ENCODE results near the gene NGEF.

NGEF gene

DNA sequence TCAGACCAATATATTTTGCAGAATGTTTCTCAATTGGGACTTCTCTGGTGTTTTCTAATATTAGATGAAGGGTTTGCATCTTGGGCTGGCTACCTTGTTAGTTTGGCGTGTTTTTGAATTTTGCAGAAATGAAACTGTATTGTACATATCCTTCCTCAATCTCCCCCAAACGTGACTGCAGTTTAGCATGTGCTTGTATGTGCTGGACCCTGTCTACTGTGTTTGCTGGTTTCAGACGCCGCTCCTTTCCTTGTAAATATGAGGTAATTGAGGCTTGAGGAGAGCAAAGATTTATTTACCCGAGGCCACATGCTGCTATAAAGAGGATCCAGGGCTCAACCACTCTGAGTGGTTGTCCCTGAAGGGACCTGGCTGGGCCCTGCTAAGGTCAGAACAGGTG lies 57.2 kb downstream of the NGEF start:
- peaks cover 6% of the 10 kb centered on the region; the same call in 1 of the 2 replicates for H3K9me3 ChIP-seq (ENCODE audit: insufficient read depth, low read length)
- TF ChIP-seq YY1 (IDR thresholded peaks at IDR 0.05; ENCODE audit: insufficient read depth, insufficient read length) (no peak), SUZ12 (IDR thresholded peaks at IDR 0.05; ENCODE audit: extremely low read depth, insufficient read depth, insufficient read length) (no peak), ZNF274 (IDR thresholded peaks at IDR 0.05; ENCODE audit: low read depth, low read length) (no peak)

GRCh38 chr2:232954691-232955090 lies 58.4 kb downstream of the NGEF start:
- no peak for DNase-seq (ENCODE audit: low read depth, low spot score)
- Histone ChIP-seq H3K9me3 (ENCODE audit: insufficient read depth, low read length) (peaks cover 6% of the 10 kb centered on the region; the same call in 1 of the 2 replicates), H3K36me3 (ENCODE audit: insufficient read depth, insufficient read length, low read length) (no peaks in the 10 kb centered on the region), H3K4me1 (ENCODE audit: insufficient read depth, insufficient read length) (no peaks in the 10 kb centered on the region), H3K9ac (ENCODE audit: insufficient read length, low read depth) (no peak overlapping the region), H3K27me3 (ENCODE audit: insufficient read depth, insufficient read length) (peaks cover 7% of the 10 kb centered on the region), H3K4me3 (ENCODE audit: insufficient read length, low read depth) (no peak overlapping the region)
- TF ChIP-seq YY1 (IDR thresholded peaks at IDR 0.05; ENCODE audit: insufficient read depth, insufficient read length) (no peak), SUZ12 (IDR thresholded peaks at IDR 0.05; ENCODE audit: extremely low read depth, insufficient read depth, insufficient read length) (no peak), ZNF274 (IDR thresholded peaks at IDR 0.05; ENCODE audit: low read depth, low read length) (no peak)

More for the DNA sequence above, 57.2 kb downstream of the NGEF start:
- H3K4me1 ChIP-seq (ENCODE audit: insufficient read depth, insufficient read length) = no peaks in the 10 kb centered on the region
- no peaks in the 10 kb centered on the region for H3K36me3 ChIP-seq (ENCODE audit: insufficient read depth, insufficient read length, low read length)
- H3K9ac ChIP-seq (ENCODE audit: insufficient read length, low read depth) = no peak overlapping the region
- H3K4me3 ChIP-seq (ENCODE audit: insufficient read length, low read depth) = no peak overlapping the region
- DNase-seq (ENCODE audit: low read depth, low spot score) = no peak
- peaks cover 6% of the 10 kb centered on the region for H3K27me3 ChIP-seq (ENCODE audit: insufficient read depth, insufficient read length)

GRCh38 chr2:232951891-232952290 lies 61.2 kb downstream of the NGEF start:
- no peak for DNase-seq (ENCODE audit: low read depth, low spot score)
- TF ChIP-seq SUZ12 (IDR thresholded peaks at IDR 0.05; ENCODE audit: extremely low read depth, insufficient read depth, insufficient read length) (no peak), YY1 (IDR thresholded peaks at IDR 0.05; ENCODE audit: insufficient read depth, insufficient read length) (no peak), ZNF274 (IDR thresholded peaks at IDR 0.05; ENCODE audit: low read depth, low read length) (no peak)
- H3K4me1 ChIP-seq (ENCODE audit: insufficient read depth, insufficient read length) = no peaks in the 10 kb centered on the region

DNA sequence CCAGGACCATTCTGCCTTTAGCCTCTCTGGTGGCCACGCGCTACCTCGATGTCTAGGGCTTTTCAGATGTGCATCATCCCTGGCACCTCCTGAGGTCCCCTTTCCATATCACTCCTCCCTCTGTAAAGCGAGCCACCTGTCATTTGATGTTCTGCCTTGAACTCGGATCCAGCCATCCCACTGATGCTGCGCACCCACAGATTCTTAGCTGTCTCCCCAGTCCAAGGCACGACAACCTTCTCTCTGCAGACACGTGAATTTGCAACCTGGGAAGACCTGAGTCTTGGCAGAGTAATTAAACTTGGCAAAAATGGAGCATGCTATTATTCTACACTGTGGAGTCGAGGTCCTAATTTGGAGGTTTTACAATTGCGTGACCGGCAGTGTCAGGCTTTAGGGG lies 61.9 kb downstream of the NGEF start:
- Histone ChIP-seq H3K4me1 (ENCODE audit: insufficient read depth, insufficient read length) (no peaks in the 10 kb centered on the region), H3K9me3 (ENCODE audit: insufficient read depth, low read length) (no peaks in the 10 kb centered on the region), H3K27me3 (ENCODE audit: insufficient read depth, insufficient read length) (peaks cover 7% of the 10 kb centered on the region), H3K9ac (ENCODE audit: insufficient read length, low read depth) (no peak overlapping the region), H3K4me3 (ENCODE audit: insufficient read length, low read depth) (no peak overlapping the region), H3K36me3 (ENCODE audit: insufficient read depth, insufficient read length, low read length) (no peaks in the 10 kb centered on the region)
- no peak for TF ChIP-seq ZNF274 (IDR thresholded peaks at IDR 0.05; ENCODE audit: low read depth, low read length)
- no peak for DNase-seq (ENCODE audit: low read depth, low spot score)

More at GRCh38 chr2:232951891-232952290, 61.2 kb downstream of the NGEF start:
- Histone ChIP-seq H3K9me3 (ENCODE audit: insufficient read depth, low read length) (no peaks in the 10 kb centered on the region), H3K36me3 (ENCODE audit: insufficient read depth, insufficient read length, low read length) (no peaks in the 10 kb centered on the region), H3K9ac (ENCODE audit: insufficient read length, low read depth) (no peak overlapping the region), H3K4me3 (ENCODE audit: insufficient read length, low read depth) (no peak overlapping the region), H3K27me3 (ENCODE audit: insufficient read depth, insufficient read length) (peaks cover 7% of the 10 kb centered on the region)

- no peak for TF ChIP-seq ZNF274 (IDR thresholded peaks at IDR 0.05; ENCODE audit: low read depth, low read length)
- TF ChIP-seq YY1 (IDR thresholded peaks at IDR 0.05; ENCODE audit: insufficient read depth, insufficient read length) = no peak
- TF ChIP-seq SUZ12 (IDR thresholded peaks at IDR 0.05; ENCODE audit: extremely low read depth, insufficient read depth, insufficient read length) = no peak
Measured at GRCh38 chr2:232950751-232951150, 62.3 kb downstream of the NGEF start.

GRCh38 chr2:232949016-232949415 lies 64.0 kb downstream of the NGEF start:
- peak; percentile 43 for DNase-seq (ENCODE audit: low read depth, low spot score)
- no peak for TF ChIP-seq YY1 (IDR thresholded peaks at IDR 0.05; ENCODE audit: insufficient read depth, insufficient read length)
- no peak for TF ChIP-seq SUZ12 (IDR thresholded peaks at IDR 0.05; ENCODE audit: extremely low read depth, insufficient read depth, insufficient read length)
- no peak for TF ChIP-seq ZNF274 (IDR thresholded peaks at IDR 0.05; ENCODE audit: low read depth, low read length)
- no peaks in the 10 kb centered on the region for H3K4me1 ChIP-seq (ENCODE audit: insufficient read depth, insufficient read length)

More at GRCh38 chr2:232950751-232951150, 62.3 kb downstream of the NGEF start:
- Histone ChIP-seq H3K9me3 (ENCODE audit: insufficient read depth, low read length) (no peaks in the 10 kb centered on the region), H3K4me3 (ENCODE audit: insufficient read length, low read depth) (no peak overlapping the region), H3K36me3 (ENCODE audit: insufficient read depth, insufficient read length, low read length) (no peaks in the 10 kb centered on the region), H3K9ac (ENCODE audit: insufficient read length, low read depth) (no peak overlapping the region), H3K27me3 (ENCODE audit: insufficient read depth, insufficient read length) (peaks cover 7% of the 10 kb centered on the region), H3K4me1 (ENCODE audit: insufficient read depth, insufficient read length) (no peaks in the 10 kb centered on the region)
- no peak for DNase-seq (ENCODE audit: low read depth, low spot score)

GRCh38 chr2:232942831-232943230 lies 70.2 kb downstream of the NGEF start:
- DNase-seq (ENCODE audit: low read depth, low spot score) = no peak
- Histone ChIP-seq H3K4me1 (ENCODE audit: insufficient read depth, insufficient read length) (no peaks in the 10 kb centered on the region), H3K4me3 (ENCODE audit: insufficient read length, low read depth) (no peak overlapping the region), H3K36me3 (ENCODE audit: insufficient read depth, insufficient read length, low read length) (no peaks in the 10 kb centered on the region), H3K9ac (ENCODE audit: insufficient read length, low read depth) (no peak overlapping the region), H3K27me3 (ENCODE audit: insufficient read depth, insufficient read length) (no peaks in the 10 kb centered on the region), H3K9me3 (ENCODE audit: insufficient read depth, low read length) (peaks cover 13% of the 10 kb centered on the region)
- no peak for TF ChIP-seq YY1 (IDR thresholded peaks at IDR 0.05; ENCODE audit: insufficient read depth, insufficient read length)
- no peak for TF ChIP-seq ZNF274 (IDR thresholded peaks at IDR 0.05; ENCODE audit: low read depth, low read length)
- TF ChIP-seq SUZ12 (IDR thresholded peaks at IDR 0.05; ENCODE audit: extremely low read depth, insufficient read depth, insufficient read length) = no peak

More at GRCh38 chr2:232949016-232949415, 64.0 kb downstream of the NGEF start:
- Histone ChIP-seq H3K9me3 (ENCODE audit: insufficient read depth, low read length) (no peaks in the 10 kb centered on the region), H3K9ac (ENCODE audit: insufficient read length, low read depth) (no peak overlapping the region), H3K36me3 (ENCODE audit: insufficient read depth, insufficient read length, low read length) (no peaks in the 10 kb centered on the region), H3K27me3 (ENCODE audit: insufficient read depth, insufficient read length) (peaks cover 3% of the 10 kb centered on the region), H3K4me3 (ENCODE audit: insufficient read length, low read depth) (no peak overlapping the region)
